Stimulated activated CD4-positive, alpha-beta T cell treated with anti-CD3 and anti-CD28 coated beads, TNF-alpha, amount 100 ng/mL, for 4 hours (primary cell): ENCODE measurements around the gene SEMA4D.

ENCODE experiments used
- DNase-seq, 3 experiments: peaks; one replicate each; pipeline ENCODE4 v3.0.0-alpha.2; 2020; ENCODE audit warnings: low read depth in 3 of 3

The SEMA4D gene

GRCh38 chr9:89368978-89369377 lies 128.9 kb downstream of the SEMA4D start:
- no peak for DNase-seq

GRCh38 chr9:89368550-89368949 lies 129.4 kb downstream of the SEMA4D start:
- no peak for DNase-seq

GRCh38 chr9:89367726-89368437 lies 130.0 kb downstream of the SEMA4D start:
- DNase-seq: no peak

DNA sequence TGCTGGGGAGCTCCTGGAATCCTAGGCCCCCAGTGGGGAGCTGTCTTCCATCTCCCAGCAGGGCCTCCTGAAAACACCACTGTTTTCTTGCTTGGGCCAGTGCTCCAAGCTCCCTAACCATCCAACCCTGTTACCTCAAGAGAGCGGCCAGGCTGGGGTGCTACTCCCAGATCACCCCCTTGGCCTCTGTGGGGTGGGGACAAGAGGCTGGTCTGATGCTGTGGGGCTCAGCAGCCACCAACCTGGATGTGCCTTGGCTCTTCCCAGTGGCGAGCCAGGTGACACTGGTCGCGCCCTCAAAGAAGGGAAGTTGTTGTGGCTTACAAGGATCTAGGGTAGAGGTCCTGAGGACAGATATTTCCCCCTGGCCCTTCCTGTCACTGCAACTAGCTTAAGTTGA lies 130.6 kb downstream of the SEMA4D start:
- no peak for DNase-seq

- DNase-seq: no peak
Observed at GRCh38 chr9:89366711-89367110, 131.2 kb downstream of the SEMA4D start.

DNA sequence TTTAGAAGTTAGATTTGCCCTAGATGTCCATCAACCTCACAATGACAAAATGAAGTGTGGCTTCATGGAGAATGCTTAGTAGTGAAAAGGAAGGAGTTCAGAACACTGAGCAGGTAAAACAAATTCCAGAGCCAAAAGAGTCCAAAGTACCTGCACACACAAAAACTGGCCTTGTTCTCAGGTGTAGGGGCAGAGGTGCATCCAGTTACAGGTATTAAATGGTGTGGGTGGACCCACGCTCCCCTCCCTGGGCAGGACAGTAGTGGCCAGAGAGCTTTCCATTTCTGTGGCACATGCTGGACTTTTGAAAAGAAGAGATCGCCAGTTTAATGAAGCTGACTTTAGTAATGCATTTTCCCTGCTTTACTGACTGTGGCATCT lies 132.4 kb downstream of the SEMA4D start:
- DNase-seq: no peak

- no peak for DNase-seq
Observed at GRCh38 chr9:89364666-89365531, 133.0 kb downstream of the SEMA4D start.

- DNase-seq: no peak
Observed at GRCh38 chr9:89363921-89364665, 133.8 kb downstream of the SEMA4D start.

GRCh38 chr9:89363311-89363670 lies 134.6 kb downstream of the SEMA4D start:
- DNase-seq: no peak

DNA sequence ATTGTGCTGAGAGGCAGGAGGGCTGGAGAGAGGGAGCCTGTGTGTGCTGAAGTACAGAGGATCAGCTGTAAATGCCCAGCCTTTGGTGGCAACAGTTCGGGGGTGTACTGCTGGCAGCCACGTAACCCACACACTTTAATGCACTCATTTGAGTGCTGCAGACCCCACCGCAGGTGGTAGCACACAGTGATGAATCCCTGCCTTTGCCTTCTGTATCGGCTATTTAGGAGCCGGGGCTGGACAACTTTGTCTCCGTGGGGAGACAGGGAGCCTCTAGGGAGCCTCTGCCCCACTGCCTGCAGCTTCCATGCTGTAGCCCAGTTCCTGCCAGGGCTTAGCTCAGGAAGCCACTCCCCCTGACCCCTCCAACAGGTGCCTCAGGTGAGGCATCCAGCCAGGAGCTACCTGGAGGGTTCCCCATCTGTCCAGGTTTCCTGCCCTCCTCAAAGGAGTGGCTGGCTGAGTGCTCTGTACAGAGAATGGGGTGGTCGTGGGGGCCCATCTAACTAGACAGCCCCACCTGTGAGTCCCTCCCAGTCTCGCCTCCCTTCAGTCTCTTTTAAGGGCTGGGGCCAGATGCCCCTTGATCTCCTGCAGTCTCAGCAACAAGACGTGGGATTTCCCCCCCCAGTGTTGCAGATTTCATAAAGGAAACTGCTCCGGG lies 135.1 kb downstream of the SEMA4D start:
- no peak for DNase-seq

DNA sequence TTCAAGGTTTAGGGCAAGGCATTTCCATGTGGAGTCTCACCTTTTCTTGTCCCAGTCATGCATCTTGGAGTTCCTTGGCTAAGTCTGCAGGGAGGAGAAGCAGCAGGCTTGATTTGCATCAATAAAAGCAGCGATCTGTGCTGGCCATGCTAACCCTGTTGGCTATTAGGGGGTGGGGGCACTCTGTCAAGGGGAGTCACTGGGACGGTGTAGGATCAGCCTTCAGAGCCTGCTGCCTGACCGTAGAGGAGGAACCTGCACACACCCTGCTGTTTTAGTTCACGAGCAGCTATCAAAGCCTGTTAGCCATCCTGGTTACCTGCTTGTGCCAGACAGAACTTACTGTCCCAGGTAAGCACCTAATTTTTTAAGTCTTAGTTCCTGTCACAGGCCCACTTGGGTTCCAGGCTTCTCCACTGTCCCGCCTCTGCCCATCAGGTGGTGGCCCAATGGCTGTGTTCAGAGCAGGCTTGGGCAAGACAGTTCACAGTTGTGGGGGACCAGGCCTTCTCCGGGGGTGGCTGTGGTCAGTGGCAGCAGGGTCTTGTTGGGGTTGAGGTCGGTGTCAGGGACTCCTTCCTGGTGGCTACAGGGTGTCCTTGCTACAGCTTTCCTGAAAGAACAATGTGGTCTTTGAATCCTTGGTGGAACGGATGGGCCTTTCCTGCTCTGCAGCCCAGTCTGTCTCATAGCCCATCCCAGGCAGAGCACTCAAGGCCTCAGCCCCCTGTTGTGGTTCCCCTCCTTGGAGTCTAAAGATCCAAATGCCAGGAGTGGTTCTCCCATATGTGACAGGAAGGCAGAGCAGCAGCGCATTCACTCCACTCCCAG lies 135.9 kb downstream of the SEMA4D start:
- DNase-seq: no peak

DNA sequence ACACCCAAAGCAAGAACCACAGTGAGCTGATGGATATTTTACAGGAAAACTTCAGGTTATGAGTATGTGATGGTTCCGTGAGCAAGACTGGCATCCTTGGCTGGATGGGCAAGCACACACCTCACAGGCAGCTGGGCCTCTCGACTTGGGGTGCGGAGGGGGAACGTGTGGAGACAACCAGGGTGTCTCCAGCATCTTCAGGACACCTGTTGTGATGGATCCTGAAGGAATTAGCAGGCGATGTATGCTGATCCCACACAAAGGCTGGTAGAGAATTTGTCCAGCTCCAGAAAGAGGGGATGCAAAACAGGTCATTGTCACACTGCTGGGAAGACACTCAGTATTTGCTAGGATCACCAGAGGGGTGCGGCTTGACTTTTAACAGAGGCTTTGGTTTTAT lies 136.9 kb downstream of the SEMA4D start:
- DNase-seq: no peak

- DNase-seq: no peak
Observed at GRCh38 chr9:89360465-89360864, 137.4 kb downstream of the SEMA4D start.

GRCh38 chr9:89359751-89360261 lies 138.1 kb downstream of the SEMA4D start:
- no peak for DNase-seq

- no peak for DNase-seq
Observed at GRCh38 chr9:89358985-89359384, 138.9 kb downstream of the SEMA4D start.

DNA sequence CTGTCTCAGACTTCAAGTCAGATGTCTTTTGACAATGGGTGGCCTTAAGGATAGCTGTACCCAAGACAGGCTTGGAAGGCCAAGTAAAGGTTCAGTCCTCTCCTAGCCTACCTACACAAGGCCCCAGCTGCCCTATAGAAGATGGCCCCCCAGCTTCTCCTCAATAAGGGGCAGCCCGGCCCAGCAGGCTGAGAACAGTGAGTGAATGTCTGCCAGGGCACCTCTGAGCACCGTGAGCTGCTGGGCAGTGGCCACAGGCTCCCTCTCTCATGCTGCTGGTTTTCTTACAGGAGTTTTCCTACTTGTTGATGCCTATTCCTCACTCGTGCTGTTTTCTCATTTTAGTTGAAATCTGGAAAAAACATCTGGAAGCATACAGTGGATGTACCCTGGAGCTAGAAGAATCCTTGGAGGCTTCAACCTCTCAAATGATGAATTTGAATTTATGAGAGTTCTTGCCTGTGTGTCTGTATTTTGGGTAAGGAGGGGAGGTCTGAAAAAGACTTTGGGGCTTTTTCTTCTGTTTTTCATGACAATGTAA lies 139.5 kb downstream of the SEMA4D start:
- no peak for DNase-seq

- DNase-seq: no peak
Observed at GRCh38 chr9:89357331-89358197, 140.3 kb downstream of the SEMA4D start.

DNA sequence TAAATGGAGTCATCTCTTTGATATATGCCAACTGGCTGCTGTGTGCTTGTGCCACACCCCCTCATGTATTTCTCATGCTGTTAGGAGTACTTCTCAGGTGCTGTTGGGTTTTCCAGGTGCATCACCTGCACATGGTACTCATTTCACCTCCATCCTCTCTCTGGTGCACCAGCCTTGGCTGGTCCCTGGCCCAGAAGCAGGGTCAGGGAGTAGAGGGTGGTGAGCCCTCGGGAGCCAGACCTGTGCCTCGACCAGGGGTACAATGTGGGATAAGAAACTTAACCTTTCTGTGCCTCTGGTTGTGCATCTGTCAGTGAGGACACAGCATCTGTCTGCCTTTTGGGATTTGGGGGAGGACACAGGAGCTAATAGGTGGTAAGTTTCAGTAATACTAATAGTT lies 141.1 kb downstream of the SEMA4D start:
- no peak for DNase-seq

DNA sequence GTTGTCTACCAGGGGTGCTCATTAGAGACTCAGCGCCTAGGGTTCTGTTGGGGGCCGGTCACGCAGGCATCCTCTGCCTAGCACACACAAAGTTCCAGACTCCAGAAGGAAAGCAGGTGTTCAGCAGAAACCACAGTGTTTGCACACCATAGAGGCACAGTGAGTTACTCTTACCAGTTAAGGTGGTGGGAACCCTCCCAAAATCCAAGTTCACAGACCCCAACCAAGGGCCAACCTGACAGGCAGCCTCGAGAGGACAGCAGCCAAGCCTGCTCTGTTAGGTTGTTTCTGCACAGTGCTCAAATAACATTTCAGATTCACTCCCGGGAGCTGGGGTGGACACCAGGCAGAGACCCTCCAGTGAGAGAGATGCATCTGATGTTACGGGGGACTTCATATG lies 143.4 kb downstream of the SEMA4D start:
- no peak for DNase-seq

DNA sequence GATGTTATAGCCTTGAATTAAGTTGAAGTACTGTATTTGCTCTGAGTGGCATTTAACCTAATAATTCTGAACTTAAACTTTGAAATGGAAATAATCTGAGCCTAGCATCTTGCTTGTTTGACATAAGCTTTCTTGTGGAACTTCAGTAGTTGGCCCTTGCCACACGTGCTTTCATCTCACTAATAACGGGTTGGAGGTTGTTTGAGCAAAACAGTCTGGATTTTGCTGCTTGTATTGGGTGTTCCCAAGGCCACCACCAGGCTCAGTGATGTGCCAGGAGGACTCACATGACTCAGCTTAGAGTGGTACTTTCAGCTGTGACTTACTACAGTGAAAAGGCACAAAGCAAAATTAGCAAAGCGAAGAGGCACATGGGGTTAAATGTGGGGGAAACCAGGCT lies 143.9 kb downstream of the SEMA4D start:
- no peak for DNase-seq
